ENCODE measurements around the gene MED12.

Gene MED12

DNA sequence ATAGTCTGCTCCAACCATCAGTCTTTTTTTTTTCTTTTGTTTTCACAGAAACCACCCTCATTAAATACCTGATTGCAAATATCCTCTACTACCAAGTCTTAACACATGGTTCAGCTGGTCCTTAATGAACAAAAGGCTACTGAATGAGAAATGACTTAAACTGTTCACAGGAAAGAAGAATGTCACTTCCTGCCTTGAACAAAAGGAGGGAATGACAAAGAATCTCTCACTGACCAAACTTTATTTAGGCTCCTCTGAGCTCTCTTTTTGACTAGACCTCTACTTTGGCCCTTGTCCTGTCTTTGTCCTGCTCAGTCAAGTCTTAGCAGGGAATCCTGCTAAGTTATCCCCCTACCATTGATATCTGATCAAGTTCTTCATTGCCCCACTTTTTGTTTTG is 72.9 kb downstream of the MED12 start:
- Histone ChIP-seq H3K27ac (ENCODE audit: low read depth, low read length) (no peak overlapping the region), H3K4me3 (ENCODE audit: low read length) (no peak overlapping the region), H3K9ac (ENCODE audit: low read length) (no peak overlapping the region), H3K27me3 (ENCODE audit: control insufficient read depth, insufficient read depth, low read length) (no peaks in the 10 kb centered on the region), H3K36me3 (ENCODE audit: control insufficient read depth, insufficient read depth, low read length) (no peaks in the 10 kb centered on the region), H3K4me1 (ENCODE audit: control insufficient read depth, insufficient read depth, low read length) (no peaks in the 10 kb centered on the region)

Measured in rectal smooth muscle tissue (tissue), 1 donor.